HG03045 (cell line): ENCODE results near the gene KRT80.

Source experiments
- ATAC-seq: cut with Tn5 transposase; IDR thresholded peaks from one replicate; pipeline ENCODE4 v1.9.1; 2021; ENCODE audit warnings: mild to moderate bottlenecking, moderate library complexity; ENCODE audit not compliant: unreplicated experiment

KRT80 gene

GRCh38 chr12:52229836-52230343, 38.1 kb upstream of the KRT80 start:
- ATAC-seq: no peak

GRCh38 chr12:52228931-52229330, 37.1 kb upstream of the KRT80 start:
- no peak for ATAC-seq

- no peak for ATAC-seq
These were observed 36.6 kb upstream of the KRT80 start for GRCh38 chr12:52228366-52228765.

- no peak for ATAC-seq
These were observed 35.9 kb upstream of the KRT80 start for GRCh38 chr12:52227606-52228166.

GRCh38 chr12:52226446-52226845, 34.6 kb upstream of the KRT80 start:
- ATAC-seq: no peak

GRCh38 chr12:52225752-52226151, 33.9 kb upstream of the KRT80 start:
- no peak for ATAC-seq

- ATAC-seq: no peak
These were observed 32.3 kb upstream of the KRT80 start for GRCh38 chr12:52224151-52224550.

- no peak for ATAC-seq
These were observed 31.7 kb upstream of the KRT80 start for GRCh38 chr12:52223406-52224039.

GRCh38 chr12:52222692-52223091, 30.9 kb upstream of the KRT80 start:
- no peak for ATAC-seq

- no peak for ATAC-seq
These were observed 30.2 kb upstream of the KRT80 start for GRCh38 chr12:52221912-52222457.

GRCh38 chr12:52221070-52221781, 29.4 kb upstream of the KRT80 start:
- no peak for ATAC-seq

- ATAC-seq: no peak
These were observed 28.7 kb upstream of the KRT80 start for GRCh38 chr12:52220477-52220876.

GRCh38 chr12:52218001-52218400, 26.2 kb upstream of the KRT80 start:
- ATAC-seq: no peak

- no peak for ATAC-seq
These were observed 25.4 kb upstream of the KRT80 start for GRCh38 chr12:52217223-52217622.

- ATAC-seq: no peak
These were observed 25.0 kb upstream of the KRT80 start for GRCh38 chr12:52216807-52217206.

- no peak for ATAC-seq
These were observed 24.3 kb upstream of the KRT80 start for GRCh38 chr12:52216100-52216499.

GRCh38 chr12:52215587-52216031, 23.8 kb upstream of the KRT80 start:
- ATAC-seq: no peak

- no peak for ATAC-seq
These were observed 22.6 kb upstream of the KRT80 start for GRCh38 chr12:52214421-52214802.

- ATAC-seq: no peak
These were observed 22.0 kb upstream of the KRT80 start for GRCh38 chr12:52213564-52214420.

GRCh38 chr12:52212701-52213563, 21.1 kb upstream of the KRT80 start:
- no peak for ATAC-seq
